HG03159 (cell line): ENCODE measurements around the gene ERAP2.
A peak's percentile ranks its signal among the peaks of the same experiment; 100 is the strongest.

Source experiments
- ATAC-seq: cut with Tn5 transposase; IDR thresholded peaks from one replicate; pipeline ENCODE4 v1.9.1; 2021; ENCODE audit warnings: mild to moderate bottlenecking, moderate library complexity; ENCODE audit not compliant: unreplicated experiment

Gene ERAP2

GRCh38 chr5:96957254-96958049 is 81.2 kb downstream of the ERAP2 start:
- peak; percentile 44 for ATAC-seq

DNA sequence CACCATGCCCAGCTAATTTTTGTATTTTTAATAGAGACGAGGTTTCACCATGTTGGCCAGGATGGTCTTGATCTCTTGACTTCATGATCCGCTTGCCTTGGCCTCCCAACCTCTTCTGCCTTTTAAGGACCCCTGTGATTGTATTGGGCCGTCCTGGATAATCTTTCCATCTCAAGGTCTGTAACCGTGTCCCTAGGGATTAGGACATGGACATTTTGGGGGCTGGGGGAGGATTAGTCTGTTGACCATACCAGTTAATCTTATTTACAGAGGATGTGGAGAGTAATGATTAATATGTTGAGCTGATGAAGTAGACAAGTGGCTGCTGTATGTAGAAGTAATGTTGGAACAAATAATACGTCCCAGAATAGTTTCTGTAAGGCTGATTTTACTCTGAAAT is 82.7 kb downstream of the ERAP2 start:
- ATAC-seq = no peak

GRCh38 chr5:96961053-96961452 is 84.8 kb downstream of the ERAP2 start:
- peak; percentile 49 for ATAC-seq

GRCh38 chr5:96962540-96962991 is 86.3 kb downstream of the ERAP2 start:
- no peak for ATAC-seq

DNA sequence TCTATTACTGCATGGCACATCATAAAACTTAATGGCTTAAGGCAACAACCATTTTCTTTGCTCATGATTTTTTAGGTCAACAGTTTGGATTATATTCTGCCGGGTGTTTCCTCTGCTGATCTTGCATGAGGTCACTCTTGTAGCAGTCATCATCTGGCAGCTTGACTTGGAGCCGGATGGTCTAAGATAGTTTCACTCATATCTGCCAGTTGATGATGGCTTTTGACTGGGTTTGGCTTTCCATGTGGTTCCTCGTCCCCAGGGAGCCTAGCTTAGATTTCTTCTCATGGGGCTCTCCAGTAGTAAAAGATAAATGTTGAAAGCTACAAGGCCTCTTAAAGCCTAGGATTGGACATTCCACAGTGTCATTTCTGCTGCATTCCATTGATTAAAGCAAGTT is 87.0 kb downstream of the ERAP2 start:
- peak; percentile 71 for ATAC-seq

GRCh38 chr5:96966801-96967200 is 90.5 kb downstream of the ERAP2 start:
- no peak for ATAC-seq

DNA sequence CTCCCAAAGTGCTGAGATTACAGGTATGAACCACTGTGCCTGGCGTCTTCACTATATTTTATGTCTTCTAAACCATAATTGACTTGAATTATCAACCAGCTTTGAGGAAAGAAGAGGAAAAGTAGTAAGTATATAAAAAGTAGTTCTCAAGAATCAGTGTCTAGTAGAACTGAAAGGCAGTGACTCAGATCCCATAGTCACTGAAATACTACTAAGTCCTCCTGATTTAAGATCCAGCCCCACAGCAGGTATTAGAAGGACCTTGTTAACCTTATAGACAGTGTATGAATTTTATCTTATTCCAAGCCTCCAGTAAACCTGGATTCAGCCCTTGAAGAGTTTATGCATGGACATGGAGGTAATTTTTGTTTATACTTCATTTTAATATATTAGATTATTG is 91.1 kb downstream of the ERAP2 start:
- ATAC-seq = no peak

- no peak for ATAC-seq
These were observed 91.8 kb downstream of the ERAP2 start for GRCh38 chr5:96968074-96968473.

GRCh38 chr5:96968614-96969013 is 92.3 kb downstream of the ERAP2 start:
- ATAC-seq = no peak
